ENCODE data around the gene COL15A1. TPM values are rescaled to one million over a fixed set of nuclear protein-coding genes. Genes with fewer than 3 reads are reported as not detected.

The COL15A1 gene
- polyA plus RNA-seq, 1 donor (not counting 4 experiments of a cell fraction or from before 2014, with no cell fraction given): not detected

GRCh38 chr9:98953581-98954243, 10.0 kb downstream of the COL15A1 start:
- H3K79me2 ChIP-seq (ENCODE audit: control insufficient read depth, insufficient read depth, low read length): no peaks in the 10 kb centered on the region

DNA sequence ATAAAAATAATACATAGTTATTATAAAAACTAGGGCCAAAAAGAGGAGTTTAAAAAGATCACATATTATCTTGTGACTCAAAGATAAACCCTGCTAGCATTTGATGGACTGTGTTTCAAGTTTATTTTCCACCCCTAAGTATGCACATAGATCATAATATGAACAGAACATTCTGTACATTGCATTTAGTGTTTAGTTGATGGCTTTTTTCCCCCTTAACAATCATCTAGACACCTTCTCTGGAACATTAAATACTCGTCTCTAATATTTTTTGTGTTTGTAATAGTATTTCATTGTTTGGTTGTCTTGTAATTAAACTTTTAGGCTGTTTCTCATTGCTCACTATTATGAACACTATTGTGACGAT, 10.5 kb downstream of the COL15A1 start:
- no peaks in the 10 kb centered on the region for H4K20me1 ChIP-seq (ENCODE audit: control insufficient read depth, extremely low read depth, insufficient read depth, low read length)
- H3K9me1 ChIP-seq (ENCODE audit: control insufficient read depth, extremely low read depth, insufficient read depth, low read length): no peaks in the 10 kb centered on the region
- H3K9me3 ChIP-seq (ENCODE audit: control insufficient read depth, low read depth, low read length): no peaks in the 10 kb centered on the region
- no peak for DNase-seq (ENCODE audit: low read depth, low spot score)
- no peaks in the 10 kb centered on the region for H3K36me3 ChIP-seq (ENCODE audit: control insufficient read depth in 2 of 2, extremely low read depth in 1 of 2, insufficient read depth in 2 of 2, low read length in 2 of 2)
- H3K4me3 ChIP-seq (ENCODE audit: control insufficient read depth in 2 of 3, extremely low read depth in 1 of 3, insufficient read depth in 2 of 3, low read depth in 1 of 3, low read length in 3 of 3): no peak overlapping the region
- no peaks in the 10 kb centered on the region for H3K79me2 ChIP-seq (ENCODE audit: control insufficient read depth, insufficient read depth, low read length)
- dilution Hi-C loops (cut with MboI; ENCODE audit: extremely low pct_ligation_motif_present, low sequenced_read_pairs): no loop called here
- TF ChIP-seq, protein P1, sequence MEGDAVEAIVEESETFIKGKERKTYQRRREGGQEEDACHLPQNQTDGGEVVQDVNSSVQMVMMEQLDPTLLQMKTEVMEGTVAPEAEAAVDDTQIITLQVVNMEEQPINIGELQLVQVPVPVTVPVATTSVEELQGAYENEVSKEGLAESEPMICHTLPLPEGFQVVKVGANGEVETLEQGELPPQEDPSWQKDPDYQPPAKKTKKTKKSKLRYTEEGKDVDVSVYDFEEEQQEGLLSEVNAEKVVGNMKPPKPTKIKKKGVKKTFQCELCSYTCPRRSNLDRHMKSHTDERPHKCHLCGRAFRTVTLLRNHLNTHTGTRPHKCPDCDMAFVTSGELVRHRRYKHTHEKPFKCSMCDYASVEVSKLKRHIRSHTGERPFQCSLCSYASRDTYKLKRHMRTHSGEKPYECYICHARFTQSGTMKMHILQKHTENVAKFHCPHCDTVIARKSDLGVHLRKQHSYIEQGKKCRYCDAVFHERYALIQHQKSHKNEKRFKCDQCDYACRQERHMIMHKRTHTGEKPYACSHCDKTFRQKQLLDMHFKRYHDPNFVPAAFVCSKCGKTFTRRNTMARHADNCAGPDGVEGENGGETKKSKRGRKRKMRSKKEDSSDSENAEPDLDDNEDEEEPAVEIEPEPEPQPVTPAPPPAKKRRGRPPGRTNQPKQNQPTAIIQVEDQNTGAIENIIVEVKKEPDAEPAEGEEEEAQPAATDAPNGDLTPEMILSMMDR (optimal IDR thresholded peaks at IDR 0.05 in 1 of 3, IDR thresholded peaks at IDR 0.05 in 1 of 3, conservative IDR thresholded peaks at IDR 0.05 in 1 of 3; ENCODE audit: extremely low read depth in 1 of 3, insufficient read depth in 2 of 3, low read length in 3 of 3): no peak
- no peak for TF ChIP-seq EZH2 (IDR thresholded peaks at IDR 0.05; ENCODE audit: low read length)
- no peak for FAIRE-seq
- no peak overlapping the region for H3K27ac ChIP-seq (ENCODE audit: control insufficient read depth, insufficient read depth, low read length)
- no peak overlapping the region for H2AFZ ChIP-seq (ENCODE audit: control insufficient read depth, low read length)
- H3K4me1 ChIP-seq (ENCODE audit: control insufficient read depth, extremely low read depth, insufficient read depth, low read length): no peaks in the 10 kb centered on the region
- peaks cover 7% of the 10 kb centered on the region for H3K27me3 ChIP-seq (ENCODE audit: control insufficient read depth, extremely low read depth, insufficient read depth, low read length)
- H3K4me2 ChIP-seq (ENCODE audit: control insufficient read depth, extremely low read depth, insufficient read depth, low read depth, low read length): no peak overlapping the region
- H3K9ac ChIP-seq (ENCODE audit: control insufficient read depth, extremely low read depth, insufficient read depth, low read length): no peak overlapping the region

More at GRCh38 chr9:98953581-98954243, 10.0 kb downstream of the COL15A1 start:
- TF ChIP-seq, protein P1 (optimal IDR thresholded peaks at IDR 0.05 in 1 of 3, IDR thresholded peaks at IDR 0.05 in 1 of 3, conservative IDR thresholded peaks at IDR 0.05 in 1 of 3; ENCODE audit: extremely low read depth in 1 of 3, insufficient read depth in 2 of 3, low read length in 3 of 3): no peak
- no peak for TF ChIP-seq EZH2 (IDR thresholded peaks at IDR 0.05; ENCODE audit: low read length)
- no peaks in the 10 kb centered on the region for H3K4me1 ChIP-seq (ENCODE audit: control insufficient read depth, extremely low read depth, insufficient read depth, low read length)
- peaks cover 7% of the 10 kb centered on the region for H3K27me3 ChIP-seq (ENCODE audit: control insufficient read depth, extremely low read depth, insufficient read depth, low read length)
- H3K4me2 ChIP-seq (ENCODE audit: control insufficient read depth, extremely low read depth, insufficient read depth, low read depth, low read length): no peak overlapping the region
- H3K4me3 ChIP-seq (ENCODE audit: control insufficient read depth in 2 of 3, extremely low read depth in 1 of 3, insufficient read depth in 2 of 3, low read depth in 1 of 3, low read length in 3 of 3): no peak overlapping the region
- no peaks in the 10 kb centered on the region for H3K36me3 ChIP-seq (ENCODE audit: control insufficient read depth in 2 of 2, extremely low read depth in 1 of 2, insufficient read depth in 2 of 2, low read length in 2 of 2)
- no peaks in the 10 kb centered on the region for H3K9me3 ChIP-seq (ENCODE audit: control insufficient read depth, low read depth, low read length)
- DNase-seq (ENCODE audit: low read depth, low spot score): no peak
- no peaks in the 10 kb centered on the region for H4K20me1 ChIP-seq (ENCODE audit: control insufficient read depth, extremely low read depth, insufficient read depth, low read length)
- no peak overlapping the region for H3K9ac ChIP-seq (ENCODE audit: control insufficient read depth, extremely low read depth, insufficient read depth, low read length)
- no peak overlapping the region for H3K27ac ChIP-seq (ENCODE audit: control insufficient read depth, insufficient read depth, low read length)
- H2AFZ ChIP-seq (ENCODE audit: control insufficient read depth, low read length): no peak overlapping the region
- H3K9me1 ChIP-seq (ENCODE audit: control insufficient read depth, extremely low read depth, insufficient read depth, low read length): no peaks in the 10 kb centered on the region
- no peak for FAIRE-seq
- dilution Hi-C loops (cut with MboI; ENCODE audit: extremely low pct_ligation_motif_present, low sequenced_read_pairs): no loop called here
